ENCODE data around the gene ANP32B. TPM values are rescaled to one million over a fixed set of nuclear protein-coding genes. Genes with fewer than 3 reads are reported as not detected.
"Not testable (repeated sequence)": the region's sequence is repeated elsewhere in the genome, so short reads cannot be mapped to it uniquely, and the experiment has no call there.

The ANP32B gene
- polyA plus RNA-seq, 2 of the 4 experiments (the other 2 are of a cell fraction): 127 to 360 TPM

DNA sequence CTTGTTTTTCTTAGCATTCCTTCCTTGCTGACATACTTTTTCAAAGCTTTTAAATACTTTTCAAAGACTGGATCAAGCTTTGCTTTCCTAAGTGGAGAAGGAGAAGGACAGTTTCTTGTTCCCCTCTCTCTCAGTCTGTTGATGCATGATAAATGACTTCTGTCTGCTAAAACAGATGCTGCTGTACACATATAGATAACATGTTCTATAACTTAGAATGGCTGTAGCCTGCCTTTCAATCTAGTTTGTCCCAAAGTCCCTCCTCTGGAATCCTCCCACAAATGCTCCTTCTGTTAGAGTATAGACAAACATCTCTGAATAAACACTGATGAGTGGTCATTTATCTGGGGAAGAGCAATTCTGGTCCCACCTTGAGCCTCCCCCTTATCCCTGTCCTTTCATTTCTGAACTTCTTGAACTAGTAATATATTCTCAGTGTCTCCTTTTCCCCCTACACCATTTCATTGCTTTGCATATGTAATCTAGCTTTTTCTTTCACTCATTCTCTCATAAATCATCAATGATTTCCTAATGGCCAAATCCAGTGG, 39.8 kb upstream of the ANP32B start:
- DNase-seq (ENCODE audit: low read depth in 1 of 2, low spot score in 1 of 2) (no peak), FAIRE-seq (no peak), ATAC-seq (no peak)
- Histone ChIP-seq H3K27ac (no peak overlapping the region), H3K4me2 (no peak overlapping the region), H3K4me3 (no peak overlapping the region), H3K4me1 (no peaks in the 10 kb centered on the region), H3K9me3 (no peaks in the 10 kb centered on the region)
- TF ChIP-seq GATA3 (IDR thresholded peaks at IDR 0.05; ENCODE audit: borderline replicate concordance) (no peak), ZC3H11A (IDR thresholded peaks at IDR 0.05) (no peak)
- TF ChIP-seq, protein P1, sequence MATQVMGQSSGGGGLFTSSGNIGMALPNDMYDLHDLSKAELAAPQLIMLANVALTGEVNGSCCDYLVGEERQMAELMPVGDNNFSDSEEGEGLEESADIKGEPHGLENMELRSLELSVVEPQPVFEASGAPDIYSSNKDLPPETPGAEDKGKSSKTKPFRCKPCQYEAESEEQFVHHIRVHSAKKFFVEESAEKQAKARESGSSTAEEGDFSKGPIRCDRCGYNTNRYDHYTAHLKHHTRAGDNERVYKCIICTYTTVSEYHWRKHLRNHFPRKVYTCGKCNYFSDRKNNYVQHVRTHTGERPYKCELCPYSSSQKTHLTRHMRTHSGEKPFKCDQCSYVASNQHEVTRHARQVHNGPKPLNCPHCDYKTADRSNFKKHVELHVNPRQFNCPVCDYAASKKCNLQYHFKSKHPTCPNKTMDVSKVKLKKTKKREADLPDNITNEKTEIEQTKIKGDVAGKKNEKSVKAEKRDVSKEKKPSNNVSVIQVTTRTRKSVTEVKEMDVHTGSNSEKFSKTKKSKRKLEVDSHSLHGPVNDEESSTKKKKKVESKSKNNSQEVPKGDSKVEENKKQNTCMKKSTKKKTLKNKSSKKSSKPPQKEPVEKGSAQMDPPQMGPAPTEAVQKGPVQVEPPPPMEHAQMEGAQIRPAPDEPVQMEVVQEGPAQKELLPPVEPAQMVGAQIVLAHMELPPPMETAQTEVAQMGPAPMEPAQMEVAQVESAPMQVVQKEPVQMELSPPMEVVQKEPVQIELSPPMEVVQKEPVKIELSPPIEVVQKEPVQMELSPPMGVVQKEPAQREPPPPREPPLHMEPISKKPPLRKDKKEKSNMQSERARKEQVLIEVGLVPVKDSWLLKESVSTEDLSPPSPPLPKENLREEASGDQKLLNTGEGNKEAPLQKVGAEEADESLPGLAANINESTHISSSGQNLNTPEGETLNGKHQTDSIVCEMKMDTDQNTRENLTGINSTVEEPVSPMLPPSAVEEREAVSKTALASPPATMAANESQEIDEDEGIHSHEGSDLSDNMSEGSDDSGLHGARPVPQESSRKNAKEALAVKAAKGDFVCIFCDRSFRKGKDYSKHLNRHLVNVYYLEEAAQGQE (IDR thresholded peaks at IDR 0.05): no peak
- ChIA-PET CTCF (interaction anchor here (1.5 to 7.2 kb wide), 3 partner anchors 11 to 216 kb away, joined by 3 to 46 read pairs (median 27); partner anchors contain the start of gene TRMO), POLR2A (no interaction called here)

DNA sequence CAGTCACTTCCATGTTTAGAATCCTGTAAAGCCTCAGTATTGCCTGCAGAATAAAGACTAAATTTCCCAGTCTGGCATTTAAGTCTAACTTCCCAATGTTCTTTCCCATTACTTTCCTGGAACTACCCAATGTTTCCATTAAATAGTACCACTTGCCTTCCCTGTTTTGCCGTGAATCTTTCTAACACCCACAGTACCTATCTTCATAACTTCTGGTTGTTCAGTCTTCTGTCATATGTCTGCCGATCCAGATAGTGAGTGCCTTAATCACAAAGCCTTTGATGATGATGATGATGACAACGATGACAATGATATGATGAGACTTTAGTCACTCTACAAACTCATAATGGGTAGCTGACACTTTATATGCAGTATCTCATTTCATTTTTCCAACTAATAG, 38.5 kb upstream of the ANP32B start:
- no peaks in the 10 kb centered on the region for H3K9me3 ChIP-seq
- DNase-seq (ENCODE audit: low read depth in 1 of 2, low spot score in 1 of 2) (no peak), FAIRE-seq (no peak), ATAC-seq (no peak)
- H3K4me2 ChIP-seq: no peak overlapping the region
- no peak overlapping the region for H3K27ac ChIP-seq
- 50% methylated on average over 3 of the region's 3 CpGs for WGBS (ENCODE audit: missing lambda C conversion rate)
- TF ChIP-seq, protein P2, sequence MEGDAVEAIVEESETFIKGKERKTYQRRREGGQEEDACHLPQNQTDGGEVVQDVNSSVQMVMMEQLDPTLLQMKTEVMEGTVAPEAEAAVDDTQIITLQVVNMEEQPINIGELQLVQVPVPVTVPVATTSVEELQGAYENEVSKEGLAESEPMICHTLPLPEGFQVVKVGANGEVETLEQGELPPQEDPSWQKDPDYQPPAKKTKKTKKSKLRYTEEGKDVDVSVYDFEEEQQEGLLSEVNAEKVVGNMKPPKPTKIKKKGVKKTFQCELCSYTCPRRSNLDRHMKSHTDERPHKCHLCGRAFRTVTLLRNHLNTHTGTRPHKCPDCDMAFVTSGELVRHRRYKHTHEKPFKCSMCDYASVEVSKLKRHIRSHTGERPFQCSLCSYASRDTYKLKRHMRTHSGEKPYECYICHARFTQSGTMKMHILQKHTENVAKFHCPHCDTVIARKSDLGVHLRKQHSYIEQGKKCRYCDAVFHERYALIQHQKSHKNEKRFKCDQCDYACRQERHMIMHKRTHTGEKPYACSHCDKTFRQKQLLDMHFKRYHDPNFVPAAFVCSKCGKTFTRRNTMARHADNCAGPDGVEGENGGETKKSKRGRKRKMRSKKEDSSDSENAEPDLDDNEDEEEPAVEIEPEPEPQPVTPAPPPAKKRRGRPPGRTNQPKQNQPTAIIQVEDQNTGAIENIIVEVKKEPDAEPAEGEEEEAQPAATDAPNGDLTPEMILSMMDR (IDR thresholded peaks at IDR 0.05): no peak
- CTCF ChIA-PET: interaction anchor here (1.4 to 7.2 kb wide), 3 partner anchors 9 to 20 kb away, joined by 5 to 46 read pairs (median 27); partner anchors contain the start of gene TRMO
- H3K4me1 ChIP-seq: no peaks in the 10 kb centered on the region
- POLR2A ChIA-PET: no interaction called here
- H3K4me3 ChIP-seq: no peak overlapping the region

DNA sequence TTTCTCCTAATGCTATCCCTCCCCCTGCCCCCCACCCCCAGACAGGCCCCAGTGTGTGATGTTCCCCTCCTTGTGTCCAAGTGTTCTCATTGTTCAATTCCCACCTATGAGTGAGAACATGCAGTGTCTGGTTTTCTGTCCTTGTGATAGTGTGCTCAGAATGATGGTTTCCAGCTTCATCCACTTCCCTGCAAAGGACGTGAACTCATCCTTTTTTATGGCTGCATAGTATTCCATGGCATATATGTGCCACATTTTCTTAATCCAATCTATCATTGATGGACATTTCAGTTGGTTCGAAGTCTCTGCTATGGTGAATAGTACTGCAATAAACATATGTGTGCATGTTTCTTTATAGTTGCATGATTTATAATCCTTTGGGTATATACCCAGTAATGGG, 37.7 kb upstream of the ANP32B start:
- H3K4me3 ChIP-seq; H3K9me3 ChIP-seq; POLR2A ChIA-PET; DNase-seq (ENCODE audit: low read depth in 1 of 2, low spot score in 1 of 2); ATAC-seq; H3K4me2 ChIP-seq; H3K4me1 ChIP-seq; H3K27ac ChIP-seq; FAIRE-seq: not testable (repeated sequence)
- CTCF ChIA-PET: interaction anchor here (0.6 to 7.2 kb wide), 4 partner anchors 9 to 763 kb away, joined by 3 to 46 read pairs (median 15); partner anchors contain the start of gene TRMO
- WGBS (ENCODE audit: missing lambda C conversion rate): 7% methylated on average over 2 of the region's 2 CpGs

DNA sequence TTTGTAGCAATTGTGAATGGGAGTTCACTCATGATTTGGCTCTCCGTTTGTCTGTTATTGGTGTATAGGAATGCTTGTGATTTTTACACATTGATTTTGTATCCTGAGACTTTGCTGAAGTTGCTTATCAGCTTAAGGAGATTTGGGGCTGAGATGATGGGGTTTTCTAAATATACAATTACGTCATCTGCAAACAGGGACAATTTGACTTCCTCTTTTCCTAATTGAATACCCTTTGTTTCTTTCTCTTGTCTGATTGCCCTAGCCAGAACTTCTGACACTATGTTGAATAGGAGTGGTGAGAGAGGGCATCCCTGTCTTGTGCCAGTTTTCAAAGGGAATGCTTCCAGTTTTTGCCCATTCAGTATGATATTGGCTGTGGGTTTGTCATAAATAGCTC, 36.0 kb upstream of the ANP32B start:
- H3K9me3 ChIP-seq; ATAC-seq; FAIRE-seq; DNase-seq (ENCODE audit: low read depth in 1 of 2, low spot score in 1 of 2); H3K4me1 ChIP-seq; H3K27ac ChIP-seq; POLR2A ChIA-PET; H3K4me2 ChIP-seq; H3K4me3 ChIP-seq: not testable (repeated sequence)
- WGBS (ENCODE audit: missing lambda C conversion rate): 0% methylated on average over 2 of the region's 2 CpGs
- CTCF ChIA-PET: interaction anchor here (1.3 kb wide), 1 partner anchor 23 kb away, joined by 5 read pairs; no protein-coding TSS in a partner anchor

DNA sequence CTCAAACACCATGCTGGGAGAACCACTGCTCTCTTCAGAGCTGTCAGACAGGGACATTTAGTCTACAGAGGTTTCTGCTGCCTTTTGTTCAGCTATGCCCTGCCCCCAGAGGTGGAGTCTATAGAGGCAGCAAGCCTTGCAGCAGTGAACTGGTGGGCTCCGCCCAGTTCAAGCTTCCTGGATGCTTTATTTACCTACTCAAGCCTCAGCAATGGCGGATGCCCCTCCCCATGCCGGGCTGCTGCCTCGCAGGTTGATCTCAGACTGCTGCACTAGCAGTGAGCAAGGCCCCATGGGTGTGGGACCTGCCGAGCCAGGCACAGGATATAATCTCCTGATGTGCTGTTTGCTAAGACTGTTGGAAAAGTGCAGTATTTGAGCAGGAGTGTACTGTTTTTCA, 32.3 kb upstream of the ANP32B start:
- CTCF ChIA-PET: interaction anchor here (1.1 to 12.4 kb wide), 2 partner anchors 9 to 28 kb away, joined by 3 to 116 read pairs; partner anchors contain the start of gene TRMO
- H3K4me3 ChIP-seq, H3K9me3 ChIP-seq, FAIRE-seq, H3K27ac ChIP-seq, H3K4me1 ChIP-seq, POLR2A ChIA-PET: not testable (repeated sequence)
- DNase-seq (ENCODE audit: low read depth in 1 of 2, low spot score in 1 of 2) (peak in 1 of 2 experiments; percentile 32), ATAC-seq (peak in 1 of 2 experiments; percentile 79; a peak in 3 of 6 replicates)
- peak overlapping the region; percentile 46 for H3K4me2 ChIP-seq
- WGBS (ENCODE audit: missing lambda C conversion rate): 12% methylated on average over 3 of the region's 5 CpGs

DNA sequence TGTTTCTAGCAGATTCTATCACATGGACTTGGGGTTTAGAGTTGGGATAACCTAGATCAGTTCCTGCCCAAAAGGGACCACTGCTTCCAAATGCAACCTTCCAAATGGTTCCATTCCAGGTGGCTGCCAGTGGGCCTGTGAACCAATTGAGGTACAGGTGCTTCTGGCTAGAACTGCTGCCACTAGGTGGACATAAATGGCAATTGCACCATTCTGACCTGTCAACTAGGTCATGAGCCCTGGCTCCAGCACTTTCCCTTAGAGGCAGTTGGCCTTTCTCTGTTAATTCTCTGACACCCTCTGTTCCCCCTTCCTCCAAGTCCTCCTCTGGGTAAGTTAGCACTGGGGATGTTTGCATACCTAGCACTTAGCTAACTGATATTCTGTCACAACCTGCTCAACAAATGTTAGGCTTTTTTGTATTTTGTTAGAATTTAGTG, 28.6 kb upstream of the ANP32B start:
- no peak overlapping the region for H3K4me2 ChIP-seq
- H3K4me1 ChIP-seq: no peaks in the 10 kb centered on the region
- peak; percentile 94 to 98 for ATAC-seq
- peak; percentile 70 to 76 for DNase-seq (ENCODE audit: low read depth in 1 of 2, low spot score in 1 of 2)
- no peak overlapping the region for H3K27ac ChIP-seq
- TF ChIP-seq, protein P2 (IDR thresholded peaks at IDR 0.05): peak; percentile 57
- TF ChIP-seq NPAS2 (CRISPR knock-in tag; IDR thresholded peaks at IDR 0.05; ENCODE audit: borderline replicate concordance): no peak
- TF ChIP-seq RAD21 (conservative IDR thresholded peaks at IDR 0.05 in 1 of 2, IDR thresholded peaks at IDR 0.05 in 1 of 2): peak; percentile 53 to 56
- peak; percentile 65 for TF ChIP-seq SMC3 (IDR thresholded peaks at IDR 0.05)
- TF ChIP-seq POLR2A (IDR thresholded peaks at IDR 0.05; ENCODE audit: low read length): no peak
- no peak for TF ChIP-seq JUNB (IDR thresholded peaks at IDR 0.05)
- TF ChIP-seq CHD4 (IDR thresholded peaks at IDR 0.05; ENCODE audit: borderline replicate concordance): no peak
- no peak for TF ChIP-seq PHF8 (IDR thresholded peaks at IDR 0.05; ENCODE audit: borderline replicate concordance, low read depth)
- no peaks in the 10 kb centered on the region for H3K9me3 ChIP-seq
- no peak overlapping the region for H3K4me3 ChIP-seq
- ChIA-PET POLR2A (no interaction called here), CTCF (interaction anchor here (0.5 to 12.4 kb wide), 12 partner anchors 10 to 249 kb away, joined by 3 to 116 read pairs (median 4); partner anchors contain the start of genes ANP32B and TRMO)
- no peak for FAIRE-seq
